H1 (cell line): ENCODE data around the gene SNX25. TPM values are rescaled to one million over a fixed set of nuclear protein-coding genes. Genes with fewer than 3 reads are reported as not detected.

Experiments
- BACH1 ChIP-seq: IDR thresholded peaks from 2 replicates; pipeline ENCODE4 v1.6.1; 2012; ENCODE audit warnings: low read length, improper control_type of control experiment
- CHD7 ChIP-seq: fragments of 300-600 bp; sonication (generic); IDR thresholded peaks from 2 replicates; pipeline ENCODE4 v1.7.1; 2012; ENCODE audit warnings: low read length, moderate library complexity, mild to moderate bottlenecking, inconsistent platforms; ENCODE audit not compliant: insufficient replicate concordance
- CTBP2 ChIP-seq: IDR thresholded peaks from 2 replicates; pipeline ENCODE4 v1.7.0; 2011; ENCODE audit warnings: borderline replicate concordance, mild to moderate bottlenecking, moderate library complexity, mixed read lengths, low read length; ENCODE audit not compliant: insufficient read depth, insufficient read length
- JUND ChIP-seq: IDR thresholded peaks from 2 replicates; pipeline ENCODE4 v1.6.1; 2011; ENCODE audit warnings: mild to moderate bottlenecking, improper control_type of control experiment, low read length
- SP4 ChIP-seq: IDR thresholded peaks from 2 replicates; pipeline ENCODE4 v1.6.1; 2012; ENCODE audit warnings: low read length, inconsistent platforms
- TCF12 ChIP-seq: IDR thresholded peaks from 2 replicates; pipeline ENCODE4 v1.6.1; 2011; ENCODE audit warnings: low read depth, mild to moderate bottlenecking, low read length
- TEAD4 ChIP-seq: IDR thresholded peaks from 2 replicates; pipeline ENCODE4 v1.6.1; 2012; ENCODE audit warnings: low read depth, low read length, inconsistent platforms, mixed read lengths
- polyA plus RNA-seq, 7 experiments: library from polyadenylated mRNA; depleted of rRNA in 3 of 7; stranded (reverse) in 5 of 7; unstranded in 2 of 7; fragments of >200 nt in 5 of 7; fragments of 200-250 nt in 2 of 7; gene quantifications; 1 replicate in 5 of 7; 2 replicates in 1 of 7; 4 replicates in 1 of 7; pipeline versions ENCODE4 v1.2.1 to v1.2.3, GENCODE V29; 2011 to 2013; ENCODE audit warnings: missing spikeins in 2 of 7, mixed read lengths in 2 of 7
- total RNA-seq: library from RNA; stranded (reverse); fragmentation: NEBNext Ultra II Directional; extraction: Animal tissue kit (Norgen Biotek cat#: 25700); gene quantifications from 2 replicates; pipeline ENCODE4 v1.2.1, GENCODE V29; 2021

The SNX25 gene
- total and polyA plus RNA-seq, 2 of the 8 experiments (the other 6 are each of a cell fraction or from before 2014, with no cell fraction given), result 5.4 to 19.9 TPM

GRCh38 chr4:185209031-185209851 is at the start of gene SNX25 (continued):
- no peak for TF ChIP-seq JUND
- TF ChIP-seq BACH1, result no peak
- TF ChIP-seq TCF12, result no peak
- no peak for TF ChIP-seq CTBP2
- no peak; the same call in 1 of the 2 replicates for TF ChIP-seq SP4
- TF ChIP-seq TEAD4, result no peak
- no peak for TF ChIP-seq CHD7
